NCI-H69 (cell line): ENCODE measurements around the gene GABPA.
"Not testable (repeated sequence)": the region's sequence is repeated elsewhere in the genome, so short reads cannot be mapped to it uniquely, and the experiment has no call there.

ENCODE experiments used
- DNase-seq: peaks from one replicate; lab custom pipeline; 2025; lab: John Stamatoyannopoulos, UW

GABPA gene

DNA sequence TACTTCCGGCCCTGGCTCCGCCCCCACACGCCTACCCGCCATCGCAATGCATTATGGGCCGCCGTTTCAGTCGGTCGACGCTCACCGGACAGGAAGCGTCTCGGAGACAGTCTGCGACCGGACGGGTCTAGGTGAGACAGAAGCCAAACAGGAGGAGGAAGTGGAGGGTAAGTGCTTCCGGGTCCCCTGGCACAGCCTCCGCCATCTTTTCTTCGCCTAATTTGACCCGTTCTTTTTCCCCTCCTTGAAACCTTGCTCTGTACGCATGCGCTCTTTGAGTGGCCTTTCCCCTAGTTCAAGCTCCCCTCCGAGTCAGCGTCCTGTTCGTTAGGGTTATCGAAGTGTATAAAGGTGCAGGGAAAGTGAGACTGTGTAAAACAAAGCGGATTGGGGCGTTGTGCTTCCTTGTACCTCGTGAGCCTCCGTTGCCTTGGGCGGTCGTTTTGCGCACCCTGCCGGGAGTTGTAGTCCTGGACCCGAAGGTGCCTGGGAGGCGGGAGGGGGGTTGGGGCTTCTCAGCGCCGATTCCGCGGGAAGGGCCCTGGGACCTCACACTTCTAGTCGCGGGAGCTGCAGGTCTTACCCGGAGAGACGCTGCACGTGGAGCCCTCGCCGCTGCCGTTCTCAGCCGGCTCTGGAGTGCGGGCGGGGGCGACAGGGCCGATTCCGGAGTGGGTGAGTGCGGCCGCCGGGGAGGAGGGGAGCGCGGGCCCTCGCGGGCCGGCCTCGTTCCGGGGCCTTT is at the start of gene GABPA, which contains the start of gene ATP5PF:
TSS of gene GABPA (plus strand) at position 69 of the 742 bp plus-strand sequence. CDS start 6,627 bp downstream, outside the sequence.
TSS of gene ATP5PF (minus strand) at position 1 of the 742 bp plus-strand sequence. CDS start 5,110 bp downstream, outside the sequence.
- peak; percentile 99 for DNase-seq

DNA sequence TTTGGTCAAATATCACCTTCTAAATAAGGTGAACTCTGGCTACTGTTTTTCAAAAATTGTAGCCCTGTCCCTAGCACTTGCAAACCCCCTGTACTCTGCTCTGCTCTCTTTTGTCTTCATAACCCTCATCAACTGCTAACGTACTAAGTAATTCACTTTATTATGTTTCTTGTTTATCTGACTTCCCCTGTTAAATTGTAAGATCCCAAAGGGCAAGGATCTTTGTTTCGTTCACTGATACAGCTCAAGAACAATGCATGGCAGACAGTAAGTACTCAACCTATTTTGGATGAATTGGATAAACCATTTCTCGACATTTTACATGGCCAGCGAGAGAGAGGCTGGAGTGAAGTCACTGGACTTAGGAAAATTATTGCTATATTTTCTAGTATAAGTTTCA is 47.0 kb upstream of the GABPA start:
- no peak for DNase-seq

DNA sequence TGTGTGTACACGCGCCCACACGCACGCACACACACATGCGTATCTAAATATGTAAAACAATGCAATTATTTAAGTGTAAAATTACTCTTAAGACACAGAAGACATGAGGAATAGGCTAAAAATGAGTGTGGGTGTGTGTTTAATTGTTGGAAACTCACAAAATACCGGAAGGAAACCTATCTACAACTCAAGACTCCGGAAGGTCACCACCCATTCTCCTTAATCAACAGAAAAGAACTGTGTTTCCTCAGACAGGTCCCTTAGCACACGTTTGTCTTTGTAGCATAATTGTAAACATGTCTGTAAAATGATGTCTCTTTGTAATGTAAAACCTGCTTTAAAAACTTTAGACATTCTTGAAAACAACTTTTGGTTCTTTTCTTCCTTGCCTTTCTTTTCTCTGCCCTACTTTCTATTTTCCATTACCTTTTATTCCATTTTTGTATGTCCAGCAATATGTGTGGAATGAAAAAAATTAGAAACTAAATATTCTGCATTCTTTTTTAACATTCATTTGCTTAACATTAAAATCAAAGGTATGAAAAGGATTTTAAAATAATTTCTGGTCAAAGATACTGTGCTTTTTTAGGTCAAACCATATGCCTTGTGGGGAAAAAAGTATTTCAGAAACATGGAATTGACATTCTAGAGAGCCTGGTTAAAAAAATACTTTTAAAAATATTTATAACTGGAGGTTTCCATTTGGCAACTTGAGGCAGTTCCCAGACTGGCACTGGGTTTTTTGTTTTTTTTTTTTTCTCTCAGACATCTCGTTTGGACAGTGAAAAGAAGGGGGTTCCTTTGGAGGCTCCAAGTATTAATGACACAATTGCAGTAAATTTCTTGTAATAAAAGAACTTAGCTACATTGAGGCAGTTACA is 46.3 kb upstream of the GABPA start:
- DNase-seq = no peak

DNA sequence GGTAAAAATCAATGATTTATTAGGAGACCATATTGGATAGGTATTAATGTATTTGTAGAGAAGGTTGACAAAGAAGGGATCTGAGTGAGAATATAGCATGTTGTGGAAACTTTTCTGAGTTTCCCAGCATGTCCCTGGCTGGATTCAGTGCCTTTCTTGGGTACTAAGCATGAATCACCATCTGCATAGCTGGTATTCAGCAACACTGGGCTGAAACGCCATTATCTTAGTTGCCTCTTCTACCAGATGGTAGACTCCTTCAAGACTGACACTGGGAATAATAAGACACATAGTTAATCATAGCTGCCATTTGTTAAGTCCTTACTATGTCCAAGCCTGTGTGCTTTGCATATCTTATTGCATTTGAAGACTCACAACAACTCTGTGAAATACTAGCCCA is 45.5 kb upstream of the GABPA start:
- DNase-seq = no peak

DNA sequence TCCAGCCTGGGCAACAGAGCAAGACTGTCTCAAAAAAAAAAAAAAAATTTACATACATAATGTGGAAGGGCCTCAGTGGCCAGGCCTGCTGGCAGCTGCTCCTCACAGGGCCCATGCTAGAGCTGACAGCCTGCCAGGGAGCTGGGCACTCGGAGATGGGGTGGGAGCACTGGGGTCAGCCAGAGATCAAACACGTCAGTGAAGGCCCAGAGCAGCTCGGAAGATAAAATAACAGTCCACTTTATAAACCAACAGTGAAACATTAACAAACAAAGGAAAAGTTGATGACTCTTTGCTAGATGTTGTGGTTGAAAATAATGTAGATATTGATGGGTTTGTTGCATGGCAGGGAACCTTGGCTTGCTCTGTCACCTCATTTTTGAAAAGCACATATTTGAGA is 42.8 kb upstream of the GABPA start:
- DNase-seq = no peak

DNA sequence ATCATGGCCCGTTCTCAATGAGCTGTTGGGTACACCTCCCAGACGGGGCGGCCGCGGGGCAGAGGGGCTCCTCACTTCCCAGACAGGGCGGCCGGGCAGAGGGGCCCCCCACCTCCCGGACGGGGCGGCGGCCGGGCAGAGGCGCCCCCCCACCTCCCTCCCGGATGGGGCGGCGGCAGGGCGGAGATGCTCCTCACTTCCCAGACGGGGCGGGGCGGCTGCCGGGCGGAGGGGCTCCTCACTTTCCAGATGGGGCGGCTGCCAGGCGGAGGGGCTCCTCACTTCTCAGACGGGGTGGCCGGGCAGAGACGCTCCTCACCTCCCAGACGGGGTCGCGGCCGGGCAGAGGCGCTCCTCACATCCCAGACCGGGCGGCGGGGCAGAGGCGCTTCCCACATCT is 39.3 kb upstream of the GABPA start:
- DNase-seq = not testable (repeated sequence)

DNA sequence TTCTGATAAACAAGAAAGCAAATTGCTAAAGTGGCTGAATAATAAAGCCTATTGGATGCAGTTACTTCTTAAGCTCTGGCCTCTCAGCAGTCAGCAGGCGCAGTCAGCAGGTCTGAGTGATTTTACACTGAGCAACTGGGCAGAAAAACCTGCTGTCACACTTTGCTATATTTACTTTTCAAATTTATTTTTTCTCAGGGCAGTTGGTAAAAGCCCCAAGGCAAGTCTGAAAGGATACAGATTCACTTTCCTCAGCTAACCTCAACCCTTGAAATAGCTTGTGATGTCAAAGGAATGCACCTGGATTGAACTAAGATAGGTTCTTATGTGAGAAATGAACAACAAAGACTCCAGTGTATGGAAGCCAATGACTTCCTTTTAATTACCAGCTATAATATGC is 34.0 kb upstream of the GABPA start:
- no peak for DNase-seq

DNA sequence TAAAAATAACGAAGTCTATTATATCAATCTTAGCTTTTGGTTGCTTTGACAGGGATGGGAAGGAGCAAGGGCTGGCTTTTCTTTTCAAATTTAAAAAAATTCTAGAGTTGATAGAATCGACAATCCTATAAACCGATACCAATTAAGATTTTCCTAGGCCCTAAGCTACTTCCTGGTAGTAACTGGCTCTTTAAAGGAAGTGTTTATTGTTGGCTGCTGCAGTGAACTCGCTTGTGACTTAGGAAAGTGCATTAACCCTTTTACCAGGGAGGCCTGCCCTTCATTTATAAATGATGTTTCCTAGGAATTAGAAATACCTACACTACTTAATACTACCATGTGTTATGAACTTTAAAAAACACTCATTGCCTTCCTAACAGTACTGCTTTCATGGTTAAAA is 33.2 kb upstream of the GABPA start:
- DNase-seq = no peak

DNA sequence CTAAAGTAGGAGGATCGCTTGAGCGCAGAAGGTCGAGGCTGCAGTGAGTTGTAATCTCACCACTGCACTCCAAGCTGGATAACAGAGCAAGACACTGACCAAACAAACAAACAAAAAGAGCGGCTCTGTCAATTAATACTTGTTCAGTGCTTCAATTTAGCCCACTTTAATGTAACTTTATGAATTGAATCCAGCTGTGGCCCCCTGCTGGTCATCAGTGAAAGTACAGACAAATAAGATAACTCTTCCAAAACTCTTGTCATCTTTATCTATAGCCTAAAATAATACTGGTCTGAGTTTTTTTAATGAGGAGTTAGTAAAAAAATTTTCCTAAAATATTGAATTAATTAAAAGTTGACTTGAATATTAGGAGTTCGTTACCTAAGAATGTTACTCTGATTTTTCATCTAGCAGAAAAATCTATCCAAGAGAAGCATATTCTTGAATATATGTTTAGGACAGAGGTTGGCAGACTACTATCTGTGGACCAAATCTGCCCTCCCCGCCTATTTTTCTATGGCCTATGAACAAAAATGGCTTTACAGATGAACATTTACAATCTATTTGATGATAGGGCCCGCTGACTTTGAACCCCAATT is 26.2 kb upstream of the GABPA start:
- peak; percentile 56 for DNase-seq

DNA sequence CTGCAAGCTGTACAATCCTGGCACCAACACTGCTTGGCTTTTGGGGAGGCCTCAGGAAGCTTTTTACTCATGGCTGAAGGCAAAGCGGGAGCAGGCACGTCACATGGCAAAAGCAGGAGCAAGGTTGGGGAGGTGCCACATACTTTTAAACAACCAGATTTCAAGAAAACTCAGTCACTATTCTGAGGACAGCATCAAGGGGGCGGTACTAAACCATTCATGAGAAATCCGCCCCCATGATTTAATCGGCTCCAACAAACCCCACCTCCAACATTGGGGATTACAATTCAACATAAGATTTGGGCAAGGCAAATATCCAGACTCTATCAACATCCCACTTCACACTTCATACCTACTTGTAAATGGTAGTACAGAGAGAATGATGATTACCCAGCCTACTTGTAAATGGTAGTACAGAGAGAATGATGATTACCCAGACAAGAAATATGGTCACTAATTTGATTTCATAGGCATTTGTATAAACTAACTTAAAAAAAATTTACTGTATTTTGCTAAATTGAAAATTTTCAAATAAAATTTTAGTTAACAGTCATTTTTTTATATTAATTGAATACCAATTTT is 25.0 kb upstream of the GABPA start:
- DNase-seq = no peak

DNA sequence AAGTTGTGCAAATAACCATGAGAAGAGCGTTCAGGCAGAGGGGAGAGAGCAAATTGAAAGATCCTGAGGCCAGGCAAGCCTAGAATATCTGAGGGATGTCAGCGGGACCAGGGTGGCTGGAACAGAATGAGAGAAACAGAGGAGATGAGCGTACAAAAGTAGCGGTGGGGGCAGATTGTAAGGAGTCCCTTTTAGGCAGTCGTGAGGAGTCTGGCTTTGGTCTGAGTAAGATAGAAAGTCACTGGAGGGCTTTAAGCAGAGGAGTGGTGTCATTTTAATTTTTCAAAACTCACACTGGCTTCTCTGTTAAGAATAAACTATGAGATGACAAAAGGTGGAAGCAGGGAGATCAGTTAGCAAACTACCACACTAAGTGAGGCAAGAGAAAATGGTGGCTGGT is 24.2 kb upstream of the GABPA start:
- no peak for DNase-seq

DNA sequence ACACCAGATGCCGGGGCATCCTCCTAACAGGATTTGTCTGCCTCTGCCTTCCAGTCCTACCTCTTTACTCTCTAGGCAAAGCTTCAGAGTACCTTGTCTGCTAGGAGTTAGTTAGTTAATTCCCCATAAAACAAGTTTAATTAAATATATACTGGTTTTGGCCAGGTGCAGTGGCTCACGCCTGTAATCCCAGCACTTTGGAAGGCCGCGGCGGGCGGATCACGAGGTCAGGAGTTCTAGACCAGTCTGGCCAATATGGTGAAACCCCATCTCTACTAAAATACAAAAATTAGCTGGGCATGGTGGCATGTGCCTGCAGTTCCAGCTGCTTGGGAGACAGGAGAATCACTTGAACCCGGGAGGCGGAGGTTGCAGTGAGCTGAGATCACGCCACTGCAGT is 20.7 kb upstream of the GABPA start:
- DNase-seq = not testable (repeated sequence)

DNA sequence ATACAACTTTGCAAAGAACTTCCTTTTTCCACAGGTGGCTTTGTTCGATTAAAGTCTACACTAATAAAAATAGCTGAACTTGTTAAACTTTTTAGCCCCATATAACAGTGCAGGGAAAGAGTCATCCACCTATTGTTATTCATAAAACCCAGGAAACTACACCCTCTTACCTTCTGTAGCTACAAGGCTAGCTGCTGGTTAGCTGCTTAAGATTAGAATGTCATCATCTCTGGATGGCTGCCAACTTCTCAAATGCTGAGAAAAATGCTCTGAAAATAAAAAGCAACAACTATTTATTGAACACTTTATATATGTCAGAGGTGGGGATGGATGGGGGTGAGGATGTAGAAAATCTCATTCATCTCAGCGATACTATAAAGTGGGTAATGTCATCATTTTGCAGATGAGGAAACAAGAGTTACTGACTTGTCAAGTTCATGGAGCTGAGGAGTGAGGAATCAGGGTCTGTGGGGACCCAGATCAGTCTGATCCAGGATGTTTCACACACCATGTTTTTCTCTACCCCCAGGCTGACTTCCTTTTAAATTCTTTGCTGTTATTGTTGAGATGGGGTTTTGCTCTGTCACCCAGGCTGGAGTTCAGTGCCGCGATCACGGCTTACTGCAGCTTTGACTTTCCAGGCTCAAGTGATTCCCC is 17.2 kb upstream of the GABPA start:
- no peak for DNase-seq

DNA sequence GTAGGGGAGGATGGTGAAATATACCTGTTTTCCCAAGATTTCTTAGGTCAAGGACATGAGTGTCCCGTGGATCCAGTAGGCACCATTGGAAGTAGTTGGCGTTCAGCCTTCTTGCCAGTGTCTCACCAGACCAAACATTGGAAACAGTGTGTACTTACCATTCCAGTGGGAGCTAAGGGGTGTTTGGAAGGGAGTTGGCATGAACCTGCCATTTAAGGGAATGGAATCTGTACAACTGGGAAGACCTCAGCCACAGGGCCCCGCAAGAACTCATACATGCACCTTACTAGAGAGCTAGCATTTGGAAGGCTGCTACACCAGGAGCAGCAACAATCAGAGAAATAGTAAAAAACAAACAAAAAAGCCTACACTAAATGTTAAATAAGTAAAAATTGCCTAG is 12.8 kb upstream of the GABPA start:
- no peak for DNase-seq

DNA sequence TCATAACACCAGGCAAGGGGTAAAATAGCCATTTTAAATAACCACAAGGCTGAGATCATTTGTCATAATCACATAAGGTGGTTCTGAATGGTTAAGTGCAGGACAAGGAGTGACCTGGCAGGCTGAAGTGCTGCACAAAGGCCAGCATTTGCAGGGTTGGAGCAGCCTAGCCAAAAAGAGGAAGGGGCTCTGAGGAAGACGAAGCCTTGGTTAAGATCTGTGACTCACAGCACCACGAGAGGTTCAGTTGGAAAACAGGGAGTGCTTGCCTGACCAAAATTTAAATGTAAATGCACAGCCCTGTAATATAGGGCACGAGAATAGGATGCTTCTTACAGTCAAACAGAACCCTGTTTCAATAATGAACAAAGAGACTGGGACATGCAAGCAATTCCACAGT is 12.1 kb upstream of the GABPA start:
- no peak for DNase-seq

DNA sequence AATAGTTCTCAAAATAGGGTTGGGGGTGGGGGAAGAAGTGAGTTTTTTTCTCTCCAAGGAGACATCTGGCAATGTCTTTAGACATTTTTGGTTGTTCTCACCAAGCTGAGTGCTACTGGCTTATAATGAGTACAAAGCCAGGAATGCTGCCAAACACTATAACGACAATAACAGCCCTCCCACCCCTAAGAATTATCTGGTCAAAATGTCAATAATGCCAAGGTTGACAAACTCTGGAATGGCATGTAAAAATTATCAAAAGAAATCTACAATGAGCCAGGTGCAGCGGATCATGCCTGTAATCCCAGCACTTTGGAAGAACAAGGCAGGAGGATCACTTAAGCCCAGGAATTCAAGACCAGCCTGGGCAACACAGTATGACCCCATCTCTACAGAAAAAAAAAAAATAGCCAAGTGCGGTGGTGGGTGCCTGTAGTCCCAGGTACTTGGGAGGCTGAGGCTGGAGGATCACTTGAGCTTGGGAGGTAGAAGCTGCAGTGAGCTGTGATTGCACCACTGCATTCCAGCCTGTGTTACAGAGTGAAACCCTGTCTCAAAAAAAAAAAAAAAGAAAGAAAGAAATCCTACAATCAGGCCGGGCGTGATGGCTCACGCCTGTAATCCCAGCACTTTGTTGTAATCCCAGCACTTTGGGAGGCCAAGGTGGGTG is 2.5 kb upstream of the GABPA start:
- no peak for DNase-seq

DNA sequence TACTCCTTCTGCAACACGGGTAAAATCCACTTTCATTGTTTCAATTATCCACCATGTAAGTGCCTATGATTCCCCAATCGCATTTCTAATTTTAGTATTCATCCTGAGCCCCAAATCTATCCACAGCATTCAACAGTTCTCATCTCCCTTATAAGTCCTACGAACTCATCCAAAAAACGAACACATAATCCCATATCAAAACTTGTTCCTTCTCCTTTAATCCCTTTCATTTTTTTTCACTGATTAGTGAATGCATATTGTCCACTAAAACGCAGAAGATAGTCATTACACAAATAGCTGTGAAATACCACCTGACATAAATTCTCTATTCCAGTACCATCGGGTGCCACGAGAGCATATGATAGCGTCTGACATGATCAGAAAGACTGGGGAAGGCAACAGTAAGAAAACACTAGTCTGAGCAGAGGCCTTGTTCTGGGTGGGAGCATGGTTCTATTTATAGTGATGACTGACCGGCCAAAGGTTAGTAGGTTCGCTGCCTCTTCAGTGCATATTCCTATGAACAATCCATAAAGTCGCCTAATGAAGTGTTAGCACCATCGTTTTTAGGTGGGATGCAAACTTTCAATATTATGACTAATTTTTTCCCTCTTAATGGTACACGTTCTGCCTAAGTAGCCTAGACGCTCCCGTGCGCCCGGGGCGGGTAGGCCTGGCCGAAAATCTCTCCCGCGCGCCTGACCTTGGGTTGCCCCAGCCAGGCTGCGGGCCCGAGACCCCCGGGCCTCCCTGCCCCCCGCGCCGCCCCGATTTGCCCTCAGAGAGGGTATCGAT is 716 bp upstream of the GABPA start:
- DNase-seq = peak; percentile 48

DNA sequence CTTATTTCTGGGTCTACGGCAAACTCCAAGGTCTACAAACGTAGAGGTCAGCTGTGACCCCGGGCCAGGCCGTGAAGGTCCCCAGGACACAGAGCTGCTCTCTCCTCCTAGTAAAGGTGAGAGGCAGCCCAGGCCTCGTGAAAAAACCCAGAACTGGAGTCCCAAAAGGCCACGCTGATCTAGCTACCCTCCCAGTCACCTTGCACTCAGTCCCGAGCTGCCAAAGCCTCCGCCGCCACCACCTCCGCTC is 193 bp upstream of the GABPA start:
- DNase-seq = no peak

DNA sequence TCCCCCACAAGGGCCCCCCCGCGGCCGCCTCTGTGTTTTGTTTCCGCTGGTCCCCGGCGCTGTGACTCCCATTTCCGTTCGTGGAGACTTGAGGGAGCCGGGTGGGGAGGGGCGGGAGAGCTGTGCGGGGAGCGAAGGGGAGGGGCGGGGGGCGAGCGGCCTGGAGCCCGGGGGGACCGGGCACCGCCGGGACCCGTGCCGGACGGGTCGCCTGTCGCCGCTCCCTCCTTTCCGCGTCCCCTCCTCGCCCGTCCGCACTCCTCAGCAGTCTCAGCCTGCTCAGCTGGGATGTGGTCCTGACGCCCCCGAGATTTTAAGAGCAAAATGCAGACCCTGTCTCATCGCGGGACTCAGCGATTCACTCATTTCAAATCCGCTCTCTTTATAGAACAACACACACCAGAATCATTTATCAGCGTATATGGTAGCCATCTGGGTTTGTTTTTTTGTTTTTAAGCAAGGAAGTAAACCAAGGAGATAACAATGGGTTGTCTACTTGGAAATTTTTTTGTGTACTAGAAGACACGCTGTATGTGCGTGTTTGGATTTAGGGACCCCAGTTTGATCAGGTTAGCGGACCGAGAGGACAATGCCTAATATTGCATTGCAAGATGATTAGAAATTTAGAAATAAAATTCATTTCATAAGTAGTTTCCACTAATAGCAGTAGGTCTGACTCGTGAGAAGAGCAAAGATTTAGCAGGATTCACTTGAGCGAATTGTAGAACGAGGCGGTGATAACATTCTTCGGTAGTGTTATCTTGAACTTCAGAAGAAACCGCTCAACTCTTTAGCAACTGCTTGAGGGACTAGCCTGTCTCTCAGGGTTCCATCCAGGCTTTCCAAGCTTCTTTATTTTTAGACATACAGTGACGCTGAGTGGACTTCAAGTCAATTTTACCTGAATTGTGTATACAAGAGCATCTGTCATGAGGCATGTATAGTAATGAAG is 1.1 kb downstream of the GABPA start:
- DNase-seq = peak; percentile 95

DNA sequence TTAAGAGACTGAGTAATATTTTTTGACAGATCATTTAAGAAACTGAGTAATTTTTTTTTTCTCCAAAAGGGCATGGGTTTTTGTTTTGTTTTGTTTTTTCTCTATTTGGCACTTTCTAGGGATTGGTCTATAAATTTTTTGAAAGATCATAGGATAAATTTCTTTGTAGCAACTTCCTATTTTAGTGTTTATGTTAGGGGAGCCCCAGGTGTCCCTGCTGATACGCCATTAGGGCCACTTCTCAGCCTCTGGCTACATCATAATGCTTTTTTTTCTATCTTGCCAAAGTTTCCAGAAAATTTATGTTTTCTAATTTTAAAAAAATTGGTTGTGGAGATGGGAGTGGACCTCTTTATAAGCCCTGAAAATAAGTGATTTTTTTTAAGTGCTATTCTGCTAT is 2.6 kb downstream of the GABPA start:
- no peak for DNase-seq
